HepG2 (cell line): ENCODE measurements around the gene CFAP221. TPM values are rescaled to one million over a fixed set of nuclear protein-coding genes. Genes with fewer than 3 reads are reported as not detected.

Experiments
- CENPX ChIP-seq: sonication (generic); formaldehyde crosslinking; IDR thresholded peaks from 2 replicates; pipeline ENCODE4 v1.9.0; 2021; ENCODE audit warnings: mild to moderate bottlenecking, missing genetic modification reagents, moderate library complexity
- DMTF1 ChIP-seq: sonication (generic); formaldehyde crosslinking; IDR thresholded peaks from 2 replicates; pipeline ENCODE4 v1.4.0; 2020; ENCODE audit warnings: mild to moderate bottlenecking, missing genetic modification reagents
- EP300 ChIP-seq, 3 experiments: sonication (generic) in 1 of 3; formaldehyde crosslinking in 1 of 3; IDR thresholded peaks; 2 replicates each; pipeline versions ENCODE4 v1.5.1 to v1.6.1; 2011 to 2020; ENCODE audit warnings: low read depth in 2 of 3, low read length in 2 of 3, borderline replicate concordance in 1 of 3, improper control_type of control experiment in 1 of 3, mild to moderate bottlenecking in 1 of 3, missing genetic modification reagents in 1 of 3, moderate library complexity in 1 of 3
- GTF2F1 ChIP-seq: fragments of 150-350 bp; IDR thresholded peaks from 2 replicates; pipeline ENCODE4 v1.6.1; 2014; ENCODE audit warnings: low read length
- HDAC1 ChIP-seq: sonication (generic); formaldehyde crosslinking; IDR thresholded peaks from 2 replicates; pipeline ENCODE4 v1.5.1; 2020; ENCODE audit warnings: mild to moderate bottlenecking, missing genetic modification reagents
- HNRNPLL ChIP-seq: fragments of 200-400 bp; formaldehyde crosslinking; IDR thresholded peaks from 2 replicates; pipeline ENCODE4 v1.6.1; 2017; ENCODE audit warnings: mild to moderate bottlenecking, low read depth, low read length; ENCODE audit not compliant: poor library complexity, severe bottlenecking
- KAT8 ChIP-seq: IDR thresholded peaks from 2 replicates; pipeline ENCODE4 v1.6.1; 2016; ENCODE audit warnings: missing genetic modification reagents, missing compliant biosample characterization
- MEIS2 ChIP-seq: sonication (generic); formaldehyde crosslinking; IDR thresholded peaks from 2 replicates; pipeline ENCODE4 v1.9.0; 2021; ENCODE audit warnings: mild to moderate bottlenecking, missing genetic modification reagents
- PPARG ChIP-seq: conservative IDR thresholded peaks from 2 replicates; pipeline ENCODE4 v1.6.1; 2016; ENCODE audit warnings: missing biosample characterization, missing genetic modification reagents
- RNF2 ChIP-seq: fragments of 450-650 bp; conservative IDR thresholded peaks from 2 replicates; pipeline ENCODE4 v1.6.1; 2016; ENCODE audit warnings: low read depth
- RORA ChIP-seq: sonication (generic); formaldehyde crosslinking; IDR thresholded peaks from 2 replicates; pipeline ENCODE4 v1.5.0; 2020; ENCODE audit warnings: mild to moderate bottlenecking, missing genetic modification reagents, moderate library complexity
- TFDP2 ChIP-seq: sonication (generic); formaldehyde crosslinking; IDR thresholded peaks from 2 replicates; pipeline ENCODE4 v1.4.0; 2020; ENCODE audit warnings: missing genetic modification reagents
- ZHX2 ChIP-seq, 2 experiments: sonication (generic) in 1 of 2; formaldehyde crosslinking in 1 of 2; IDR thresholded peaks; 2 replicates each; pipeline versions ENCODE4 v1.6.1 to v1.9.0; 2014 to 2022; ENCODE audit warnings: antibody characterized with exemption in 1 of 2, borderline replicate concordance in 1 of 2, inconsistent platforms in 1 of 2, low read depth in 1 of 2, missing genetic modification reagents in 1 of 2
- ZNF24 ChIP-seq: fragments of 450-650 bp; IDR thresholded peaks from 2 replicates; pipeline ENCODE4 v1.6.1; 2017; ENCODE audit warnings: antibody characterized with exemption, mild to moderate bottlenecking
- ZNF460 ChIP-seq: sonication (generic); formaldehyde crosslinking; IDR thresholded peaks from 2 replicates; pipeline ENCODE4 v1.5.1; 2020; ENCODE audit warnings: missing genetic modification reagents, mild to moderate bottlenecking, borderline replicate concordance
- ZNF570 ChIP-seq: sonication (generic); formaldehyde crosslinking; IDR thresholded peaks from 2 replicates; pipeline ENCODE4 v1.4.0; 2020; ENCODE audit warnings: mild to moderate bottlenecking, missing genetic modification reagents, borderline replicate concordance
- ZNF746 ChIP-seq: sonication (generic); formaldehyde crosslinking; IDR thresholded peaks from 2 replicates; pipeline ENCODE4 v1.8.0; 2022; ENCODE audit warnings: mild to moderate bottlenecking, missing genetic modification reagents
- ZNF766 ChIP-seq: sonication (generic); formaldehyde crosslinking; IDR thresholded peaks from 2 replicates; pipeline ENCODE4 v1.5.0; 2020; ENCODE audit warnings: missing genetic modification reagents, borderline replicate concordance
- ZSCAN29 ChIP-seq: sonication (generic); formaldehyde crosslinking; conservative IDR thresholded peaks from 2 replicates; pipeline ENCODE4 v1.4.0; 2020; ENCODE audit warnings: mild to moderate bottlenecking, missing genetic modification reagents
- polyA plus RNA-seq, 8 experiments: library from polyadenylated mRNA; depleted of rRNA in 3 of 8; stranded (reverse) in 7 of 8; unstranded in 1 of 8; fragments of >200 nt; fragmentation: Illumina TruSeq in 4 of 8; extraction: Trizol in 4 of 8; gene quantifications; 2 replicates each; pipeline versions ENCODE4 v1.2.1 to v1.2.3, GENCODE V29; 2011 to 2016; ENCODE audit warnings: low read depth in 4 of 8, missing spikeins in 1 of 8, mixed read lengths in 1 of 8; ENCODE audit not compliant: insufficient read depth in 1 of 8
- total RNA-seq, 5 experiments: library from RNA; depleted of rRNA; stranded (reverse); fragments of >200 nt; fragmentation: Illumina TruSeq; extraction: Trizol; gene quantifications; 2 replicates each; pipeline ENCODE4 v1.2.3, GENCODE V29; 2016; ENCODE audit warnings: low read depth in 1 of 5
- TF ChIP-seq, protein P1 (sequence below): sonication (generic); formaldehyde crosslinking; IDR thresholded peaks from 2 replicates; pipeline ENCODE4 v1.5.1; 2020; ENCODE audit warnings: missing genetic modification reagents, mild to moderate bottlenecking, borderline replicate concordance

Gene CFAP221
- total and polyA plus RNA-seq, 2 of the 13 experiments (the other 11 are each of a cell fraction or from before 2014, with no cell fraction given), result not detected

DNA sequence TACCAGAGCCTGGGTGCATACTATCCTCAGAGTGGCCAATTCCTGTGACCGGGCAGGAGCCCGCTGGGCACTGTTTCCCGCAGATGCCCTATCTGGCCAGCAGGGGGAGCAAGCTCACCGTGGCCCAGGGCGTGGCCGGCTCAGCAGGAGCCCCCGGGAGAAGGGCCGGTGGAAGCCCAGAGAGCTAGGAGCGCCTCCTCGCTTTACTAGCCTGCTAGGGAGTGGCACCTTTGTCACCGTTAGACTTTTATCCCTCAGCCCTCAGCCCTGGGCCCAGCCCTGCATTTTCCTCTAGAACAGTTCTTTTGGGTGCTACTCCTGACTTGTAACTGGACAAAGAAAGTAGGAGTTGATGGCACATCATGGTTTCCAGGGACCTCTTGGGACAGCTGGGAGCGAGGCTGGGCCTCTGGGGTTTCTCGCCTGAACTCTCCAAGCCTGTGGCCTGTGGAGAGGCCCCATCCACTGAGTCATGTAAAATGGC is 158.7 kb downstream of the CFAP221 start (continued):
- no peak for TF ChIP-seq EP300 (IDR thresholded peaks at IDR 0.05; ENCODE audit: low read depth in 2 of 2, low read length in 2 of 2)
- TF ChIP-seq EP300 (CRISPR knock-in tag; IDR thresholded peaks at IDR 0.05; ENCODE audit: borderline replicate concordance), result no peak
- TF ChIP-seq, protein P1, sequence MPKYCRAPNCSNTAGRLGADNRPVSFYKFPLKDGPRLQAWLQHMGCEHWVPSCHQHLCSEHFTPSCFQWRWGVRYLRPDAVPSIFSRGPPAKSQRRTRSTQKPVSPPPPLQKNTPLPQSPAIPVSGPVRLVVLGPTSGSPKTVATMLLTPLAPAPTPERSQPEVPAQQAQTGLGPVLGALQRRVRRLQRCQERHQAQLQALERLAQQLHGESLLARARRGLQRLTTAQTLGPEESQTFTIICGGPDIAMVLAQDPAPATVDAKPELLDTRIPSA (CRISPR knock-in tag), result no peak
- 0 out of 2 replicates have a peak, but pooled peaks have one; percentile 47 for TF ChIP-seq KAT8 (CRISPR knock-in tag)
- TF ChIP-seq ZSCAN29 (CRISPR knock-in tag), result 0 out of 2 replicates have a peak, but pooled peaks have one; percentile 72
- no peak for TF ChIP-seq ZNF746 (CRISPR knock-in tag)
- no peak for TF ChIP-seq CENPX (CRISPR knock-in tag)
- TF ChIP-seq GTF2F1, result no peak
- peak; percentile 39; the same call in 1 of the 2 replicates for TF ChIP-seq MEIS2 (CRISPR knock-in tag)
- no peak for TF ChIP-seq ZNF570 (CRISPR knock-in tag)
- no peak for TF ChIP-seq HNRNPLL
- TF ChIP-seq PPARG (CRISPR knock-in tag), result no peak
- TF ChIP-seq RORA (CRISPR knock-in tag), result no peak
- no peak for TF ChIP-seq ZNF24
- TF ChIP-seq ZHX2 (IDR thresholded peaks at IDR 0.05; ENCODE audit: low read depth), result no peak
- TF ChIP-seq ZHX2 (CRISPR knock-in tag; IDR thresholded peaks at IDR 0.05; ENCODE audit: borderline replicate concordance), result no peak
- no peak for TF ChIP-seq ZNF766
- no peak for TF ChIP-seq TFDP2 (CRISPR knock-in tag)
- TF ChIP-seq RNF2, result no peak
- no peak for TF ChIP-seq DMTF1
- no peak for TF ChIP-seq ZNF460
- TF ChIP-seq HDAC1 (CRISPR knock-in tag), result no peak; the same call in 1 of the 2 replicates
